Astrocyte (in vitro differentiated cells and primary cell): ENCODE data around the gene CACNA1C.

ENCODE experiments used
- EZH2 ChIP-seq: IDR thresholded peaks from 2 replicates; pipeline ENCODE4 v1.6.1; 2012; ENCODE audit warnings: mild to moderate bottlenecking, low read length, inconsistent platforms; ENCODE audit not compliant: insufficient read depth
- TF ChIP-seq, protein P1 (sequence below): IDR thresholded peaks from 2 replicates; pipeline ENCODE4 v1.5.1; 2011; ENCODE audit warnings: low read depth, mild to moderate bottlenecking, inconsistent platforms, low read length, moderate library complexity; ENCODE audit not compliant: insufficient read depth

DNA sequence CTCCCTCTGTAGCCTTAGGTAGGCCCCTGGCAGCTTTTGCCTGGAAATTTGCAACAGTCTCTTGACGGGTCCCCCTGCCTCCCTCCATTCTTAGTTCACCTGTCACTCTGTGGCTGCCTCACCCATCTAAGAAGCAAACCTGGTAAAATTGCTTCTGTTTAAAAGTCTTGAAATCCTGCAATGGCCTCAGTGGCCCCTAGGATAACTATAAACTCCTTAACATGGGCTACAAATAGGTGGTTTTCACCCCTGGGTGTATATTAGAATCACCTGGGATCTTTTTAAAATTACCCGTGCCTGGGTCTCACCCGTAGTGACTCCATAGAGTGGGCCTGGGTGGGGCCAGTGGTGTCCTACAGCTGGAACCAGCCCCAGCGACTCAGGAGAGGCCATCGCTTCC is 332.7 kb downstream of the CACNA1C start:
- TF ChIP-seq, protein P1, sequence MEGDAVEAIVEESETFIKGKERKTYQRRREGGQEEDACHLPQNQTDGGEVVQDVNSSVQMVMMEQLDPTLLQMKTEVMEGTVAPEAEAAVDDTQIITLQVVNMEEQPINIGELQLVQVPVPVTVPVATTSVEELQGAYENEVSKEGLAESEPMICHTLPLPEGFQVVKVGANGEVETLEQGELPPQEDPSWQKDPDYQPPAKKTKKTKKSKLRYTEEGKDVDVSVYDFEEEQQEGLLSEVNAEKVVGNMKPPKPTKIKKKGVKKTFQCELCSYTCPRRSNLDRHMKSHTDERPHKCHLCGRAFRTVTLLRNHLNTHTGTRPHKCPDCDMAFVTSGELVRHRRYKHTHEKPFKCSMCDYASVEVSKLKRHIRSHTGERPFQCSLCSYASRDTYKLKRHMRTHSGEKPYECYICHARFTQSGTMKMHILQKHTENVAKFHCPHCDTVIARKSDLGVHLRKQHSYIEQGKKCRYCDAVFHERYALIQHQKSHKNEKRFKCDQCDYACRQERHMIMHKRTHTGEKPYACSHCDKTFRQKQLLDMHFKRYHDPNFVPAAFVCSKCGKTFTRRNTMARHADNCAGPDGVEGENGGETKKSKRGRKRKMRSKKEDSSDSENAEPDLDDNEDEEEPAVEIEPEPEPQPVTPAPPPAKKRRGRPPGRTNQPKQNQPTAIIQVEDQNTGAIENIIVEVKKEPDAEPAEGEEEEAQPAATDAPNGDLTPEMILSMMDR = no peak
- no peak for TF ChIP-seq EZH2
